GM12874 (cell line): Measurements from ENCODE around the gene NAA80.
A peak's percentile ranks its signal among the peaks of the same experiment; 100 is the strongest.

Source experiments
- TF ChIP-seq, protein P1 (sequence below): IDR thresholded peaks from 2 replicates; pipeline ENCODE4 v1.5.1; 2011; ENCODE audit warnings: low read depth, mild to moderate bottlenecking, control low read depth, low read length, moderate library complexity; ENCODE audit not compliant: insufficient read depth

Gene NAA80

DNA sequence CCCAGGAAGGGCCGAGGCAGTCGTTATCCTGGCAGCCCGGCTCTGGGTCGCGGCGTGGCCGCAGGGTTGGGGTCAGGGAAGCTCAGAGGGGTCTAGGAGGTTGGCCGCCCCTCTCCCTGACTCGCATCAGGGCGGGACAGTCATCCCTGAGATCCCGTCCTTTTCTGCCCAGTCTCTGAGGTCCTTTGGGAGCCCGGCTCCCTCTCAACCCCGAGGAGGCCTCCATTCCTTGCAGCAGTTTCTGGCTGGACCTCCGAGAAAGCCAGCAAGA, 22.8 kb upstream of the NAA80 start:
- TF ChIP-seq, protein P1, sequence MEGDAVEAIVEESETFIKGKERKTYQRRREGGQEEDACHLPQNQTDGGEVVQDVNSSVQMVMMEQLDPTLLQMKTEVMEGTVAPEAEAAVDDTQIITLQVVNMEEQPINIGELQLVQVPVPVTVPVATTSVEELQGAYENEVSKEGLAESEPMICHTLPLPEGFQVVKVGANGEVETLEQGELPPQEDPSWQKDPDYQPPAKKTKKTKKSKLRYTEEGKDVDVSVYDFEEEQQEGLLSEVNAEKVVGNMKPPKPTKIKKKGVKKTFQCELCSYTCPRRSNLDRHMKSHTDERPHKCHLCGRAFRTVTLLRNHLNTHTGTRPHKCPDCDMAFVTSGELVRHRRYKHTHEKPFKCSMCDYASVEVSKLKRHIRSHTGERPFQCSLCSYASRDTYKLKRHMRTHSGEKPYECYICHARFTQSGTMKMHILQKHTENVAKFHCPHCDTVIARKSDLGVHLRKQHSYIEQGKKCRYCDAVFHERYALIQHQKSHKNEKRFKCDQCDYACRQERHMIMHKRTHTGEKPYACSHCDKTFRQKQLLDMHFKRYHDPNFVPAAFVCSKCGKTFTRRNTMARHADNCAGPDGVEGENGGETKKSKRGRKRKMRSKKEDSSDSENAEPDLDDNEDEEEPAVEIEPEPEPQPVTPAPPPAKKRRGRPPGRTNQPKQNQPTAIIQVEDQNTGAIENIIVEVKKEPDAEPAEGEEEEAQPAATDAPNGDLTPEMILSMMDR = no peak

DNA sequence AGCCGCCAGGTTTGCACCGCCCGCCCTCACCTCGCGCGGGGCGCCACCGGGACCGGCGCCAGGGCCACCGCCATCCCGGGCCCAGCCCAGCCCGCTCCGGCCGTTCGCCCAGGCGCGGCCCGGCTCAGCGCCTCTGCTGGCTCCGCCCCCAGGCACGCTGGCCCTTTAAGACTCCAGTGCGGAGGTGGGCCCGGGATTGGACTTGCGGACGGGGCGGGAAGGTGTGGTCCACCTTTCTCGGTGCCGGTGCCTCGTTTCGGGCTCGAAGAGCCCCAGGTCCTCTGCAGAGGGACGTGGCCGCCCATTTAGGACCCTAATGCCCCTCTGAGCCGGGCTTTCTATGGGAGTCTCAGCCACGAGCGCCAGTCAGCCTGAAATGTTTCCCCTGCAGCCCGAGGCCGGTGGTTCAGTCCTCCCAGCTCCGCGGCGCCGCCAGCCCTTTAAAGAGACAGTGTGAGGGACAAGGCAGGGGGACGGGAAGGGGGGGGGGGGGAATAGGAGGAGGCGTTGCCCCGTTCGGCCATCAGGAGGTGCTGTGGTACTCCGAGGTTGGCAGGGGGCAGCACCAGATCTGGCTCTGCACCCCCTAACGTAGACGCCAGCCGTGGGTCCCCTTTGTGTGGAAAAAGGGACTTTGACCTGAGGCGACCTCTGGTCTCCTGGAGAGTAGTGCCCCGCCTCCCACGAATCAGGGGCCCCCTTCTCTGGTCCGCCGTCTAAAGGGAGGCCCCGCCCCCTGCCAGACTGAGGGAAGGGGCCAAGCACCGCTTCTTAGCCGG, 22.3 kb upstream of the NAA80 start:
- TF ChIP-seq, protein P1 = peak; percentile 75

DNA sequence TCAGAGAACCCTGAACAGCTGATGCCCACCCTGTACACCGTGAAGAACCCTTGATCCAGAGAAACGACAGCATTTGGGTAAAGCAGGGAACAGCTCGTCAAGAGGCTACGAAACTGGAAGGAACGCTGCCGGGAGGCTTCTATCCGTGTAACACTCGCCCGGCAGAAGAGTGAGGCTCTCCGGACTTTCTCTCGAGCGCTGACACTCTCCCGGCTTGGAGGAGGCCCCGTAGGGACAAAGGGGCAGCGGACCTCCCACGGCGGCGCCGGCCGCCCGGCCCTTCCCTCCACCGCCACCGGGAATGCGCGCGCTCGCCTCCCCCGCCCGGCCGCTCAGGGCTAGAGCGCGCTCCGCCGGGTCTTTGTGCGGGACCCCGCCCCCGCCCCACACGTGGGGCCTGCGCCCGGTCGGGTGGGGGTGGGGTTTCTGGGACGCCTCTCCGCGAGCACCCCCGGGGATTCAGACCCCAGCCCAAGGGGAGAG, 21.7 kb upstream of the NAA80 start:
- TF ChIP-seq, protein P1 = no peak

DNA sequence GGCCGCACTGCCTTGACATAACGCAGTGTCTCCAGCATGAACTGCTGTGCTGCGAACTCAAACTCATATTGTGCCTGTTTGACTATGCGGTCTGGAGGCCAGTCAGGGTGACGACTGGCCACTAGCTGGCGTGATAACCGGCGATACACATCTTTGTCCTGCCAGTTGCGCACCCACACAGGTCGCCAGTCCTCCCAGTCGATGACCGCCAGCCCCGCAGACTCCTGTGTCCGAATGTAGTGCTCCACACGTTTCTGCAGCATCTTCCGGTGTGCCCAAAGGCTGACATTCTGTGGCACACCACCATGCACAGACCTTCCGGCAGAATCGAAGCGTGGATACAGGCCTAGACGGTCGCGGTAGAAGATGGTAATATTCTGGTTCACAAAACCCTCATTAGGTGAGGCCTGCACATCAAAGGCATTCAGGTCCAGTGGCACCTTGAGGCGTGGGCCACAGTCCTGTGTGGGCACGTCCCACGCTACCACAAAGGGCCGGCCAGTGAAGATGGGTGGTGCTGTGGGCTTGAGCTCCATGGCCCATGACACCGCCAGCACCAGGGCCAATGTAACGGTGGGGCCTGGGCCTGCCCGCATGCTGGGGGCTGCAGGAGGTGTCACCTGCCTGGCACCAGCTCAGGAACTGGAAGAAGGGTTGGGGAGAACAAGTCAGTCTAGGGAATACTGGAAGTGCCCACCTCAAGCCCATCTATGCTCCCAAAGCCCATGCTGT, 20.9 kb upstream of the NAA80 start:
- TF ChIP-seq, protein P1 = no peak

DNA sequence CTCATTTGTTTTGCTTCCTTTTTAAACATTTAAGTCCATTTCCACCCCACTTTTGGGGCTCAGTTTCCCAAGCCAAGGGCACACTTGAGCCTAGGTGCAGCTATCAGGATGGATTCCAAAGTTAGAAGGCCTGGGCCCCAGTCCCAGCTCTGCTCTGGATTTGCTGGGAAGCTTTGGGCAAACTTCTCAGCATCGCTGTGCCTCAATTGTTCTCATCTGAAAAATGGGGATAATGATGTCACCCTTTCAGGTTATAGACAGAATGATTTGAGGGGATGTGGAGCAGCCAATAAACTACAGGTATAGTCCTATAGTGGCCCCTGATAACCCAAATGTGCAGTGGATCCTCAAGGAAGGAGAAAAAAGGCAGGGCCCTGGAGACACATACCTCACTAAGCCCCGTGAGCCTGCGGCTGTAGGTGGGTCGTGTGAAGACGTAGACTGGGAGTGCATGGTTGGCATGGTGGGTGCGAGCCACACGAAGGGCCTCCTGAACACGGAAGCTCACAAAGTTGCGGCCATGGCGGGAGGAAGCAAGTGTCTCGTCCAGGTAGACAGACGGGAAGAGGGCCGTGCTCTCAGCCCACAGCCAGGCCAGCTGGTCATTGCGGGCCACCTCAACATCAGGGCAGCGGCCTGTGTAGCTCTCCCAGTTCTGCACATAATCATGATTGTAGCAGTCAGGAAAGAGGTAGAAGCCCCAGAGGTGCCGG, 20.1 kb upstream of the NAA80 start:
- TF ChIP-seq, protein P1 = no peak

DNA sequence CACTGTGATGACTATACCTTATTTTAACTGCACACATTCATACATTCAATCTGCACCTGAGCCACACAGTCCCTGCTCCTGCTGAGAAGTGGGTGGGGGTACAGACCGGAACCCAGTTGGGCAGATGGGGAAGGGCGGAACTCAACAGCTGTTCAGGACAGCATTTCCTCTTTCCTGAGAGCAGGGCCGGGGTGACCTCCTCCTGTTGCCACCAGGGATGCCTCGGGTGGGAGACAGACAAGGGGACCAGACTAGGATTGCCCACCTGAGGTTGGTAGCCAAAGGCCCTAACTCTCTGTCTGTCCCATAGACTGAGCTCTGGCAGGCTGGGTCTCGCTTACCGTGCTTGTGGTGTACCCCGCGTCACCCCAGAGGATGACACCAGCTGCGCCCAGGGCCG, 19.4 kb upstream of the NAA80 start:
- TF ChIP-seq, protein P1 = no peak

DNA sequence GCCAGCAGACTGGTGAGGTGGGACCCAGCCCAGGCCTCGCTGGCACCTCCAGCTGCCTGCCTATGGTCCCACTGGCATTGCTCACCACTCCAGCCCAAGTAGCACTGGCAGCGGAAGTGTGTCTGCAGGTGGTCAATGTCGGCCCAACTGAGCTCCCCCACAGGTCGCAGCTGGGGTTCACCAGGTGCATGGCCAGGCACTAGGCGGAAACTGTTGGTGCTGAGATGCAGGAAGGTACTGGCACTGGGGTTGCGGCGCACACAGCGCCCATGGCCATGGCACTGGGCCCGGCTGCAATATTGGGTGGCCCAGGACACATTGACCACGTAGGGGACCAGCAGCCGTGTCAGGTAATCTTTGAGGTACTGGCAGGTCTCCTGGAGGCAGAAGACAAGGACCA, 19.0 kb upstream of the NAA80 start:
- TF ChIP-seq, protein P1 = no peak
